HL-60 (cell line): ENCODE measurements around the gene CLCA4.

Experiments used
- CTCF ChIP-seq: IDR thresholded peaks from one replicate; pipeline ENCODE4 v1.5.1; 2011; ENCODE audit warnings: low read length, control low read depth, inconsistent platforms; ENCODE audit not compliant: insufficient read depth
- REST ChIP-seq: IDR thresholded peaks from 2 replicates; pipeline ENCODE4 v1.6.1; 2012; ENCODE audit warnings: low read depth; ENCODE audit not compliant: insufficient replicate concordance

GRCh38 chr1:86498281-86498680 lies 48.6 kb upstream of the CLCA4 start:
- TF ChIP-seq CTCF (no peak), REST (no peak)
